COLO668 (cell line): ENCODE results near the gene ARMH3.

Experiments used
- DNase-seq: peaks from one replicate; lab custom pipeline; 2025; ENCODE audit not compliant: unreplicated experiment; lab: John Stamatoyannopoulos, UW

The ARMH3 gene

DNA sequence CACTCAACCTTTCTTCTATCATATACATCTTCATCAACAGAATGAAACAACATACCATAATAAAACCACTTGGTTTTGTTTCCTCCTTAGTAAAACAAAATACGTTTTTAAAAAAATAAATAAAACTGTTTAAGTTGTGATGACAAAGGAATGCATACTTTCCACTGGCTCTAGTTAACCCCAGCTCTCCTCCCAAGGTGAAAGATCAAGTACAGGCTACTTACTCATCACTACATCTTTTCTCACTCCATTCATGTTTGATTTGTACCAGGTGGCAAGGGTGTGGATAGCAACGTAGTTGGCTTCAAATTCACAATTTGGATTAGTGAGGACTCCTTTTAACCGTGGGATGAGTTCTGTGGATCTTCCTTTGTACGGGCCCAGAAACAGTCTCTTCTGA, 252.5 kb downstream of the ARMH3 start:
- no peak for DNase-seq

- no peak for DNase-seq
Observed at GRCh38 chr10:101797403-101798059, 258.4 kb downstream of the ARMH3 start.
